A673 (cell line): Measurements from ENCODE around the gene DIP2A.
"Not testable (repeated sequence)": the region's sequence is repeated elsewhere in the genome, so short reads cannot be mapped to it uniquely, and the experiment has no call there.

Experiments
- CTCF ChIP-seq: fragments of 300-800, 200-600 bp; sonication (generic); conservative IDR thresholded peaks from 2 replicates; pipeline ENCODE4 v1.5.1; 2017; ENCODE audit warnings: low read depth, mild to moderate bottlenecking, antibody characterized with exemption, low read length, moderate library complexity, mixed read lengths
- EZH2 ChIP-seq: fragments of 200-600 bp; sonication (generic); IDR thresholded peaks from 2 replicates; pipeline ENCODE4 v1.6.1; 2017; ENCODE audit warnings: borderline replicate concordance, low read depth, mild to moderate bottlenecking, mixed read lengths, antibody characterized with exemption, low read length; ENCODE audit not compliant: poor library complexity, severe bottlenecking

DNA sequence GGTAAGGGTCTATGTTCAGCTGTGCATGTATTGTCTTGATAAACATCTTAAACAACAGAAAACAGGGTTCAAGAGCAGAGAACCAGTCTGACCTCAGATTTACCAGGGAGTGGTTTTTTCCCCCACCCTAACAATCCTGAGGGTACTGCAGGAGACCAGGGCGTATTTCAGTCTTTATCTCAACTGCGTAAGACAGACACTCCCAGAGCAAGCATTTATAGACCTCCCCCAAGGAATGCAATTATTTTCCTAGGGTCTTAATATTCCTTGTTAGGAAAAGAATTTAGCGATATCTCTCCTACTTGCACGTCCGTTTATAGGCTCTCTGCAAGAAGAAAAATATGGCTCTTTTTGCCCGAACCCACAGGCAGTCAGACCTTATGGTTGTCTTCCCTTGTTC lies 9.8 kb upstream of the DIP2A start:
- TF ChIP-seq CTCF, EZH2: not testable (repeated sequence)
